ENCODE data around the gene GRIN2A.

The GRIN2A gene

DNA sequence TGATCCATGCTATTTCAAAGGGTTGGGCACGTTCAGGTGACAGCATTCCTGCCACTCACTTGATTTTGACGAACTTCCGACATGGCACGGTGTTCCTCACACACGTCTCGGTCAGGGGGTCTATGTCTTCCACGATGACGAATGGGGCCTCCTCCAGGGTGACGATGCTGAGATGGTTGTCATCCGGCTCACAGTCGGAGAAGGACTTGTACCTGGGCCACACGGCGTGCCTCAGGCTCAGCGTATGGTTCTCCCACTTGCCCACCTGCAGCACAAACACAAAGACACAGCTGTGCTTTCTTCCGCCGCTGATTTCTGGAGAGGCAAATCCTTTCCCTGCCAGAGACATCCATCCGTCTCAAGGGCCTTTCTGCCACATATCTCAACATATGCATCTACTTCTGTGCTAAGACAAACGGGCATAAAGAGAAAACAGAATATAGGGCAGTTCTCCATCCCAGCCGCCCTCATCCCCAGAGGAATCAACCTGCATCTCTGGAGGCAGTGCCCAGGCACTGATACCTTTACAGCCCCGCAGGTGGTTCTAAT is 332.5 kb downstream of the GRIN2A start:
- Histone ChIP-seq H3K79me2 (ENCODE audit: low read length) (no peaks in the 10 kb centered on the region), H3K9me2 (replicated peaks; ENCODE audit: insufficient read depth, low read length) (no peaks in the 10 kb centered on the region), H3K4me2 (ENCODE audit: low read depth, low read length) (no peak overlapping the region), H3K9me3 (replicated peaks; ENCODE audit: insufficient read depth, low read length) (no peaks in the 10 kb centered on the region), H4K20me1 (ENCODE audit: insufficient read depth, low read length) (no peaks in the 10 kb centered on the region), H3K4me3 (ENCODE audit: low read length) (no peak overlapping the region), H3F3A (ENCODE audit: insufficient read depth, low read length) (no peaks in the 10 kb centered on the region), H3K36me3 (replicated peaks; ENCODE audit: insufficient read depth, low read length) (no peaks in the 10 kb centered on the region), H3K27me3 (replicated peaks; ENCODE audit: insufficient read depth, low read length) (no peaks in the 10 kb centered on the region), H3K4me1 (ENCODE audit: low read length) (no peaks in the 10 kb centered on the region), H2AFZ (ENCODE audit: low read length) (no peak overlapping the region), H3K27ac (ENCODE audit: low read length) (no peak overlapping the region), H3K9ac (ENCODE audit: low read length) (no peak overlapping the region)
- no peak for DNase-seq
- TF ChIP-seq CTCF (IDR thresholded peaks at IDR 0.05; ENCODE audit: low read length): no peak
- TF ChIP-seq EZH2phosphoT487 (IDR thresholded peaks at IDR 0.05; ENCODE audit: low read length): no peak
- no peak for TF ChIP-seq EZH2 (optimal IDR thresholded peaks at IDR 0.05; ENCODE audit: low read depth, low read length)

DNA sequence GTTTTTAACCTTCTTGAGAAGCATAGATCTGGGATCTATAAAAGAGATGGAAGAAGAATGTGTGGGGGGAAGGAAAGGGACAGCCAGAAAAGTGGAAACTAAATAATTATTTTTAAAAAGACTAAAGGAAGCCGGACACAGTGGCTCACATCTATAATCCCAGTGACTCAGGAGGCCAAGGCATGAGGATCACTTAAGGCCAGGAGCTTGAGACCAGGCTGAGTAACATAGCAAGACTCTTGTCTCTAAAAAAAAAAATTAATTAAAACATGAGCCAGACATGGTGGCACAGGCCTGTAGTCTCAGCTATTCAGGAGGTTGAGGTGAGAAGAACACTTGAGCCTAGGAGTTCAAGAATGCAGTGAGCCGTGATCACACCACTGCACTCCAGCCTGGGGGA is 335.1 kb downstream of the GRIN2A start:
- Histone ChIP-seq H3K4me1 (ENCODE audit: low read length) (no peaks in the 10 kb centered on the region), H3K9me2 (replicated peaks; ENCODE audit: insufficient read depth, low read length) (no peaks in the 10 kb centered on the region), H3K27me3 (replicated peaks; ENCODE audit: insufficient read depth, low read length) (no peaks in the 10 kb centered on the region), H3K9ac (ENCODE audit: low read length) (no peak overlapping the region), H3K4me2 (ENCODE audit: low read depth, low read length) (no peak overlapping the region), H3K27ac (ENCODE audit: low read length) (no peak overlapping the region), H3F3A (ENCODE audit: insufficient read depth, low read length) (no peaks in the 10 kb centered on the region), H2AFZ (ENCODE audit: low read length) (no peak overlapping the region), H3K79me2 (ENCODE audit: low read length) (no peaks in the 10 kb centered on the region), H3K36me3 (replicated peaks; ENCODE audit: insufficient read depth, low read length) (no peaks in the 10 kb centered on the region), H3K4me3 (ENCODE audit: low read length) (no peak overlapping the region), H4K20me1 (ENCODE audit: insufficient read depth, low read length) (no peaks in the 10 kb centered on the region), H3K9me3 (replicated peaks; ENCODE audit: insufficient read depth, low read length) (no peaks in the 10 kb centered on the region)
- DNase-seq: no peak
- TF ChIP-seq EZH2 (optimal IDR thresholded peaks at IDR 0.05; ENCODE audit: low read depth, low read length): no peak
- TF ChIP-seq CTCF (IDR thresholded peaks at IDR 0.05; ENCODE audit: low read length): no peak
- TF ChIP-seq EZH2phosphoT487 (IDR thresholded peaks at IDR 0.05; ENCODE audit: low read length): no peak

DNA sequence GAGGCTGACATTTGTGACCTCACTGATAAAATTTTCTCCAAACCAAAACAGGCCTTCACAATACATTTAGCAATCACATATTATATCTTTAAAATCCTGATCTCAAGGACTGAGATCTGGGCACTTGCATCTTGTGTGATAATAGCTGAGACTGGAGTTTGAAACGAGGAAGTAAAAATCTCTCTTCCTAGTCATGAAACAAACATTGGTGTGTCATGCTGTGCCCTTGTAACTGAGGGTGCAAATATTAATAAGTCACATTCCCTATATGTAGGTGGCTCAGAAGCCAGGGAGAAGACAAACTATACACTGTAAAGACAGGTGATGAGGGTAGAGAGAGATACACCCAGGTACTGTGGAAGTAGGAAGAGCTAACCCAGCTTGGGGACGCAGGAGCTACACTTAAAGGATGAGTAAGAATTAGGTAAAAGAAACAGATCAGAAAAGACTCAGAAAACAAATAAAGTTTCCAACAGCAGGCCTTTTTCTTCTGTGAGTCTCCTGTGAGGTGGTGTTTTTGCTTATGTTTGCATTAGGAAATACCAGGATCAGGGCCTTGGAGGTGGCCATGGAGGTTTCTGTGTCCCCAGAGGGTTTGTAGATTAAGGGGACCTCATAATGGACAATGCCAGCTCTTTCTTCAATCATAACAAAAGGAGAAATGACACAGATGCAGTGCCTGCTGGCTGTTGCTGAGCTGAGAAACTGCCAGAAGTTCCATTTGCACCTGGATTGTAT is 335.7 kb downstream of the GRIN2A start:
- no peak overlapping the region for H2AFZ ChIP-seq (ENCODE audit: low read length)
- no peaks in the 10 kb centered on the region for H3K79me2 ChIP-seq (ENCODE audit: low read length)
- no peaks in the 10 kb centered on the region for H3K27me3 ChIP-seq (replicated peaks; ENCODE audit: insufficient read depth, low read length)
- no peaks in the 10 kb centered on the region for H3F3A ChIP-seq (ENCODE audit: insufficient read depth, low read length)
- no peak overlapping the region for H3K9ac ChIP-seq (ENCODE audit: low read length)
- no peak for TF ChIP-seq EZH2 (optimal IDR thresholded peaks at IDR 0.05; ENCODE audit: low read depth, low read length)
- no peak for TF ChIP-seq EZH2phosphoT487 (IDR thresholded peaks at IDR 0.05; ENCODE audit: low read length)
- no peak for TF ChIP-seq CTCF (IDR thresholded peaks at IDR 0.05; ENCODE audit: low read length)
- H3K4me2 ChIP-seq (ENCODE audit: low read depth, low read length): no peak overlapping the region
- no peaks in the 10 kb centered on the region for H3K9me3 ChIP-seq (replicated peaks; ENCODE audit: insufficient read depth, low read length)
- no peak overlapping the region for H3K4me3 ChIP-seq (ENCODE audit: low read length)
- no peak overlapping the region for H3K27ac ChIP-seq (ENCODE audit: low read length)
- no peaks in the 10 kb centered on the region for H4K20me1 ChIP-seq (ENCODE audit: insufficient read depth, low read length)
- no peak for DNase-seq
- no peaks in the 10 kb centered on the region for H3K9me2 ChIP-seq (replicated peaks; ENCODE audit: insufficient read depth, low read length)
- no peaks in the 10 kb centered on the region for H3K36me3 ChIP-seq (replicated peaks; ENCODE audit: insufficient read depth, low read length)
- no peaks in the 10 kb centered on the region for H3K4me1 ChIP-seq (ENCODE audit: low read length)
